GM21381 (cell line): ENCODE results near the gene HDAC8.
"Not testable (repeated sequence)": the region's sequence is repeated elsewhere in the genome, so short reads cannot be mapped to it uniquely, and the experiment has no call there.

ENCODE experiments used
- ATAC-seq: cut with Tn5 transposase; IDR thresholded peaks from one replicate; pipeline ENCODE4 v1.9.1; 2021; ENCODE audit warnings: mild to moderate bottlenecking, moderate library complexity; ENCODE audit not compliant: unreplicated experiment

Gene HDAC8

GRCh38 chrX:72572248-72573157, at the start of gene HDAC8:
Gene HDAC8, minus strand, starts transcription at chrX:72572843. Its CDS starts 82 bp downstream, at chrX:72572761.
- peak; percentile 91 for ATAC-seq

- ATAC-seq = peak; percentile 82
Measured at GRCh38 chrX:72621625-72622485, 49.2 kb upstream of the HDAC8 start.

GRCh38 chrX:72621163-72621562, 48.5 kb upstream of the HDAC8 start:
- ATAC-seq = no peak

GRCh38 chrX:72620550-72621145, 48.0 kb upstream of the HDAC8 start:
- no peak for ATAC-seq

GRCh38 chrX:72609313-72609712, 36.7 kb upstream of the HDAC8 start:
- no peak for ATAC-seq

- no peak for ATAC-seq
Measured at GRCh38 chrX:72604705-72605104, 32.1 kb upstream of the HDAC8 start.

- ATAC-seq = no peak
Measured at GRCh38 chrX:72604112-72604511, 31.5 kb upstream of the HDAC8 start.

GRCh38 chrX:72591038-72591437, 18.4 kb upstream of the HDAC8 start:
- ATAC-seq = not testable (repeated sequence)

GRCh38 chrX:72584163-72584562, 11.5 kb upstream of the HDAC8 start:
- no peak for ATAC-seq

GRCh38 chrX:72576141-72576894, 3.7 kb upstream of the HDAC8 start:
- ATAC-seq = no peak

- peak; percentile 17 for ATAC-seq
Measured at GRCh38 chrX:72573158-72573511, 492 bp upstream of the HDAC8 start.

GRCh38 chrX:72569786-72570185, 2.9 kb downstream of the HDAC8 start:
- ATAC-seq = no peak

- ATAC-seq = no peak
Measured at GRCh38 chrX:72568406-72569092, 4.1 kb downstream of the HDAC8 start.

- no peak for ATAC-seq
Measured at GRCh38 chrX:72566448-72566847, 6.2 kb downstream of the HDAC8 start.

- not testable (repeated sequence) for ATAC-seq
Measured at GRCh38 chrX:72559655-72560054, 13.0 kb downstream of the HDAC8 start.

- ATAC-seq = no peak
Measured at GRCh38 chrX:72554448-72555140, 18.0 kb downstream of the HDAC8 start.

- ATAC-seq = not testable (repeated sequence)
Measured at GRCh38 chrX:72552443-72552842, 20.2 kb downstream of the HDAC8 start.

GRCh38 chrX:72545990-72546389, 26.7 kb downstream of the HDAC8 start:
- no peak for ATAC-seq

GRCh38 chrX:72540318-72540717, 32.3 kb downstream of the HDAC8 start:
- no peak for ATAC-seq
